ENCODE results near the gene RUVBL2.

DNA sequence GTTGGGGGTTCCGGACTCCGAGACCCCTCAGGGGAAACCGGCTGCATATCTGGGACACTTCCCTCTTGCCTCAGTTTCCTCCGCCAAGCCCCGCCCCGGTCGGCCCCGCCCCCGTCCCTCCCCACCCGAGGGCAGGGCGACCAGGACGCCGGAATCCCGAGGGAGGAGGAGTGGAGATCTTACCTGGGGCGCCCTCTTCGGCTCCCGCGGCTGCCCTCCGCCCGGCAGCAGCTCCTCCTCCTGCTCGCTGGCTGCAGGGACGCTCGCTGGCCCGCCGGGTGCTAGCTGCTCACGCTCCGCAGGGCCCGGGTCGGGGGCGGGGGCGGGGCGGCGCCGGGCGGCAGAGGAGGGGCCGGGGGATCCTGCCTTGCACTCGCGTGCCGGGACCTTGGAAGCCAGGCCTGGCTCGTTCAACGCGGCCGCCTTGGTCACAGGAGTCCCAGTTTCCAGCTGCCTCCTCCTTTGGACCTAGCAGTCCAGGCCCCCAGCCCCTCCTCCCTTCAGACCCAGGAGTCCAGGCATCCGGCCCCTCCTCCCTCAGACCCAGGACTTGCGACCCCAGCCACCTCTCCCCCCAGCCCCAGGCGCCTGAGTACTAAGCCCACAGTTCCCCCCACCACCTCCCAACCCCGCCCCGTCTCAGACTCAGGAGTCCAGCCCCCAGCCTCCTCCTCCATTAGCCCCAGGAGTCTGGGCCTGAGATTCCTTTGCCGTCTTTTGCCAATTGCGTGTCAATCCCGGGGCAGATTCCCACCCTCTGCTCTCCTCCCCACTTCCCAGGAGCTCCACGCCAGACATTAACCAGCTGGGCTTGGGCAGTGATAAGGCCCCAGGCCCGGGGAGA is 71.3 kb downstream of the RUVBL2 start, which contains the start of gene NTF4:
- no peak for TF ChIP-seq TAF1 (IDR thresholded peaks at IDR 0.05; ENCODE audit: borderline replicate concordance, insufficient read depth, low read length)
- TF ChIP-seq SIN3A (IDR thresholded peaks at IDR 0.05; ENCODE audit: borderline replicate concordance, insufficient read depth, low read length) = no peak

Data from PFSK-1 (cell line).